ENCODE data around the gene LCORL. TPM values are rescaled to one million over a fixed set of nuclear protein-coding genes. Genes with fewer than 3 reads are reported as not detected.

LCORL gene
- total and polyA plus RNA-seq, 2 experiments from 2014 or later: 21.0 to 28.7 TPM

DNA sequence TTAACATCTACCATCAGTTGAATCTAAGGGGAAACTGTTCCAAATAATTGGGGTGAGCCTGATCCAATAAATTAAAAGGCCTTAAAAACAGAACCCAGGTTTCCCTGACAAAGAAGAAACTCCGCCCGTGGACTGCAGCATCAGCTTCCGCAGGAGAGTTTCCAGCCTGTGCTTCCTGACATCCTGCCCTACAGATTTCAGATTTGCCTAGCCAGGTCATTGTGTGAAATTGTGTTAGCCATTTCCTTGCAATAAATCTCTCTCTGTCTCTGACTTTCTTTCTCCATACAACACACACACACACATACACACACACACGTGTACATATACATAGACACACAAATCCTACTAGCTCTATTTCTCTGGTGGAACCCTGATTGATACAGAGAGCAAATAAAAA, 48.3 kb upstream of the LCORL start:
- Histone ChIP-seq H3K9me2 (ENCODE audit: insufficient read depth) (no peaks in the 10 kb centered on the region), H3K79me2 (replicated peaks; ENCODE audit: insufficient read depth) (no peaks in the 10 kb centered on the region), H3K36me3 (ENCODE audit: insufficient read depth) (no peaks in the 10 kb centered on the region), H3F3A (replicated peaks; ENCODE audit: low read depth) (no peaks in the 10 kb centered on the region), H2AFZ (no peak overlapping the region), H3K27ac (ENCODE audit: low read depth) (no peak overlapping the region), H3K4me1 (ENCODE audit: insufficient read depth) (no peaks in the 10 kb centered on the region), H3K4me2 (no peak overlapping the region), H3K4me3 (no peak overlapping the region), H4K20me1 (replicated peaks; ENCODE audit: insufficient read depth) (no peaks in the 10 kb centered on the region), H3K27me3 (ENCODE audit: insufficient read depth) (no peaks in the 10 kb centered on the region)
- H3K4me3 Mint-ChIP-seq: no peak overlapping the region
- no peaks in the 10 kb centered on the region for H3K4me1 Mint-ChIP-seq
- H3K27me3 Mint-ChIP-seq (ENCODE audit: insufficient read depth, low read depth, poor library complexity): no peaks in the 10 kb centered on the region
- ATAC-seq: no peak
- H3K9me3 Mint-ChIP-seq: peaks cover 4% of the 10 kb centered on the region; the same call in 2 of the 3 replicates
- TF ChIP-seq CREB1 (CRISPR knock-in tag; IDR thresholded peaks at IDR 0.05; ENCODE audit: low read depth) (no peak), ZNF331 (CRISPR knock-in tag; IDR thresholded peaks at IDR 0.05; ENCODE audit: low read depth) (no peak), EZH2phosphoT487 (IDR thresholded peaks at IDR 0.05; ENCODE audit: unreplicated experiment) (no peak), NANOG (IDR thresholded peaks at IDR 0.05; ENCODE audit: borderline replicate concordance) (no peak), ZNF114 (CRISPR knock-in tag; IDR thresholded peaks at IDR 0.05) (no peak), POLR2AphosphoS5 (IDR thresholded peaks at IDR 0.05; ENCODE audit: low read depth) (no peak), STAT1 (IDR thresholded peaks at IDR 0.05; ENCODE audit: unreplicated experiment) (no peak), EZH2 (IDR thresholded peaks at IDR 0.05; ENCODE audit: low read depth, unreplicated experiment) (no peak), JUNB (IDR thresholded peaks at IDR 0.05; ENCODE audit: unreplicated experiment) (no peak)
- TF ChIP-seq, protein P1, sequence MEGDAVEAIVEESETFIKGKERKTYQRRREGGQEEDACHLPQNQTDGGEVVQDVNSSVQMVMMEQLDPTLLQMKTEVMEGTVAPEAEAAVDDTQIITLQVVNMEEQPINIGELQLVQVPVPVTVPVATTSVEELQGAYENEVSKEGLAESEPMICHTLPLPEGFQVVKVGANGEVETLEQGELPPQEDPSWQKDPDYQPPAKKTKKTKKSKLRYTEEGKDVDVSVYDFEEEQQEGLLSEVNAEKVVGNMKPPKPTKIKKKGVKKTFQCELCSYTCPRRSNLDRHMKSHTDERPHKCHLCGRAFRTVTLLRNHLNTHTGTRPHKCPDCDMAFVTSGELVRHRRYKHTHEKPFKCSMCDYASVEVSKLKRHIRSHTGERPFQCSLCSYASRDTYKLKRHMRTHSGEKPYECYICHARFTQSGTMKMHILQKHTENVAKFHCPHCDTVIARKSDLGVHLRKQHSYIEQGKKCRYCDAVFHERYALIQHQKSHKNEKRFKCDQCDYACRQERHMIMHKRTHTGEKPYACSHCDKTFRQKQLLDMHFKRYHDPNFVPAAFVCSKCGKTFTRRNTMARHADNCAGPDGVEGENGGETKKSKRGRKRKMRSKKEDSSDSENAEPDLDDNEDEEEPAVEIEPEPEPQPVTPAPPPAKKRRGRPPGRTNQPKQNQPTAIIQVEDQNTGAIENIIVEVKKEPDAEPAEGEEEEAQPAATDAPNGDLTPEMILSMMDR (conservative IDR thresholded peaks at IDR 0.05; ENCODE audit: low read depth in 2 of 2): no peak
- TF ChIP-seq, protein P2, sequence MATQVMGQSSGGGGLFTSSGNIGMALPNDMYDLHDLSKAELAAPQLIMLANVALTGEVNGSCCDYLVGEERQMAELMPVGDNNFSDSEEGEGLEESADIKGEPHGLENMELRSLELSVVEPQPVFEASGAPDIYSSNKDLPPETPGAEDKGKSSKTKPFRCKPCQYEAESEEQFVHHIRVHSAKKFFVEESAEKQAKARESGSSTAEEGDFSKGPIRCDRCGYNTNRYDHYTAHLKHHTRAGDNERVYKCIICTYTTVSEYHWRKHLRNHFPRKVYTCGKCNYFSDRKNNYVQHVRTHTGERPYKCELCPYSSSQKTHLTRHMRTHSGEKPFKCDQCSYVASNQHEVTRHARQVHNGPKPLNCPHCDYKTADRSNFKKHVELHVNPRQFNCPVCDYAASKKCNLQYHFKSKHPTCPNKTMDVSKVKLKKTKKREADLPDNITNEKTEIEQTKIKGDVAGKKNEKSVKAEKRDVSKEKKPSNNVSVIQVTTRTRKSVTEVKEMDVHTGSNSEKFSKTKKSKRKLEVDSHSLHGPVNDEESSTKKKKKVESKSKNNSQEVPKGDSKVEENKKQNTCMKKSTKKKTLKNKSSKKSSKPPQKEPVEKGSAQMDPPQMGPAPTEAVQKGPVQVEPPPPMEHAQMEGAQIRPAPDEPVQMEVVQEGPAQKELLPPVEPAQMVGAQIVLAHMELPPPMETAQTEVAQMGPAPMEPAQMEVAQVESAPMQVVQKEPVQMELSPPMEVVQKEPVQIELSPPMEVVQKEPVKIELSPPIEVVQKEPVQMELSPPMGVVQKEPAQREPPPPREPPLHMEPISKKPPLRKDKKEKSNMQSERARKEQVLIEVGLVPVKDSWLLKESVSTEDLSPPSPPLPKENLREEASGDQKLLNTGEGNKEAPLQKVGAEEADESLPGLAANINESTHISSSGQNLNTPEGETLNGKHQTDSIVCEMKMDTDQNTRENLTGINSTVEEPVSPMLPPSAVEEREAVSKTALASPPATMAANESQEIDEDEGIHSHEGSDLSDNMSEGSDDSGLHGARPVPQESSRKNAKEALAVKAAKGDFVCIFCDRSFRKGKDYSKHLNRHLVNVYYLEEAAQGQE (IDR thresholded peaks at IDR 0.05; ENCODE audit: unreplicated experiment): no peak
- TF ChIP-seq, protein P3, sequence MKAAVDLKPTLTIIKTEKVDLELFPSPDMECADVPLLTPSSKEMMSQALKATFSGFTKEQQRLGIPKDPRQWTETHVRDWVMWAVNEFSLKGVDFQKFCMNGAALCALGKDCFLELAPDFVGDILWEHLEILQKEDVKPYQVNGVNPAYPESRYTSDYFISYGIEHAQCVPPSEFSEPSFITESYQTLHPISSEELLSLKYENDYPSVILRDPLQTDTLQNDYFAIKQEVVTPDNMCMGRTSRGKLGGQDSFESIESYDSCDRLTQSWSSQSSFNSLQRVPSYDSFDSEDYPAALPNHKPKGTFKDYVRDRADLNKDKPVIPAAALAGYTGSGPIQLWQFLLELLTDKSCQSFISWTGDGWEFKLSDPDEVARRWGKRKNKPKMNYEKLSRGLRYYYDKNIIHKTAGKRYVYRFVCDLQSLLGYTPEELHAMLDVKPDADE (IDR thresholded peaks at IDR 0.05): no peak
- TF ChIP-seq, protein P4, sequence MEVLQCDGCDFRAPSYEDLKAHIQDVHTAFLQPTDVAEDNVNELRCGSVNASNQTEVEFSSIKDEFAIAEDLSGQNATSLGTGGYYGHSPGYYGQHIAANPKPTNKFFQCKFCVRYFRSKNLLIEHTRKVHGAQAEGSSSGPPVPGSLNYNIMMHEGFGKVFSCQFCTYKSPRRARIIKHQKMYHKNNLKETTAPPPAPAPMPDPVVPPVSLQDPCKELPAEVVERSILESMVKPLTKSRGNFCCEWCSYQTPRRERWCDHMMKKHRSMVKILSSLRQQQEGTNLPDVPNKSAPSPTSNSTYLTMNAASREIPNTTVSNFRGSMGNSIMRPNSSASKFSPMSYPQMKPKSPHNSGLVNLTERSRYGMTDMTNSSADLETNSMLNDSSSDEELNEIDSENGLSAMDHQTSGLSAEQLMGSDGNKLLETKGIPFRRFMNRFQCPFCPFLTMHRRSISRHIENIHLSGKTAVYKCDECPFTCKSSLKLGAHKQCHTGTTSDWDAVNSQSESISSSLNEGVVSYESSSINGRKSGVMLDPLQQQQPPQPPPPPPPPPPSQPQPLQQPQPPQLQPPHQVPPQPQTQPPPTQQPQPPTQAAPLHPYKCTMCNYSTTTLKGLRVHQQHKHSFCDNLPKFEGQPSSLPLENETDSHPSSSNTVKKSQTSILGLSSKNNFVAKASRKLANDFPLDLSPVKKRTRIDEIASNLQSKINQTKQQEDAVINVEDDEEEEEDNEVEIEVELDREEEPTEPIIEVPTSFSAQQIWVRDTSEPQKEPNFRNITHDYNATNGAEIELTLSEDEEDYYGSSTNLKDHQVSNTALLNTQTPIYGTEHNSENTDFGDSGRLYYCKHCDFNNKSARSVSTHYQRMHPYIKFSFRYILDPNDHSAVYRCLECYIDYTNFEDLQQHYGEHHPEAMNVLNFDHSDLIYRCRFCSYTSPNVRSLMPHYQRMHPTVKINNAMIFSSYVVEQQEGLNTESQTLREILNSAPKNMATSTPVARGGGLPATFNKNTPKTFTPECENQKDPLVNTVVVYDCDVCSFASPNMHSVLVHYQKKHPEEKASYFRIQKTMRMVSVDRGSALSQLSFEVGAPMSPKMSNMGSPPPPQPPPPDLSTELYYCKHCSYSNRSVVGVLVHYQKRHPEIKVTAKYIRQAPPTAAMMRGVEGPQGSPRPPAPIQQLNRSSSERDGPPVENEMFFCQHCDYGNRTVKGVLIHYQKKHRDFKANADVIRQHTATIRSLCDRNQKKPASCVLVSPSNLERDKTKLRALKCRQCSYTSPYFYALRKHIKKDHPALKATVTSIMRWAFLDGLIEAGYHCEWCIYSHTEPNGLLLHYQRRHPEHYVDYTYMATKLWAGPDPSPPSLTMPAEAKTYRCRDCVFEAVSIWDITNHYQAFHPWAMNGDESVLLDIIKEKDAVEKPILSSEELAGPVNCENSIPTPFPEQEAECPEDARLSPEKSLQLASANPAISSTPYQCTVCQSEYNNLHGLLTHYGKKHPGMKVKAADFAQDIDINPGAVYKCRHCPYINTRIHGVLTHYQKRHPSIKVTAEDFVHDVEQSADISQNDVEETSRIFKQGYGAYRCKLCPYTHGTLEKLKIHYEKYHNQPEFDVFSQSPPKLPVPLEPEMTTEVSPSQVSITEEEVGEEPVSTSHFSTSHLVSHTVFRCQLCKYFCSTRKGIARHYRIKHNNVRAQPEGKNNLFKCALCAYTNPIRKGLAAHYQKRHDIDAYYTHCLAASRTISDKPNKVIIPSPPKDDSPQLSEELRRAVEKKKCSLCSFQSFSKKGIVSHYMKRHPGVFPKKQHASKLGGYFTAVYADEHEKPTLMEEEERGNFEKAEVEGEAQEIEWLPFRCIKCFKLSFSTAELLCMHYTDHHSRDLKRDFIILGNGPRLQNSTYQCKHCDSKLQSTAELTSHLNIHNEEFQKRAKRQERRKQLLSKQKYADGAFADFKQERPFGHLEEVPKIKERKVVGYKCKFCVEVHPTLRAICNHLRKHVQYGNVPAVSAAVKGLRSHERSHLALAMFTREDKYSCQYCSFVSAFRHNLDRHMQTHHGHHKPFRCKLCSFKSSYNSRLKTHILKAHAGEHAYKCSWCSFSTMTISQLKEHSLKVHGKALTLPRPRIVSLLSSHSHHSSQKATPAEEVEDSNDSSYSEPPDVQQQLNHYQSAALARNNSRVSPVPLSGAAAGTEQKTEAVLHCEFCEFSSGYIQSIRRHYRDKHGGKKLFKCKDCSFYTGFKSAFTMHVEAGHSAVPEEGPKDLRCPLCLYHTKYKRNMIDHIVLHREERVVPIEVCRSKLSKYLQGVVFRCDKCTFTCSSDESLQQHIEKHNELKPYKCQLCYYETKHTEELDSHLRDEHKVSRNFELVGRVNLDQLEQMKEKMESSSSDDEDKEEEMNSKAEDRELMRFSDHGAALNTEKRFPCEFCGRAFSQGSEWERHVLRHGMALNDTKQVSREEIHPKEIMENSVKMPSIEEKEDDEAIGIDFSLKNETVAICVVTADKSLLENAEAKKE (CRISPR knock-in tag; IDR thresholded peaks at IDR 0.05): no peak
- no peak overlapping the region for H3K27ac Mint-ChIP-seq
- H3K36me3 Mint-ChIP-seq (ENCODE audit: low read depth): no peaks in the 10 kb centered on the region
- DNase-seq (ENCODE audit: low spot score): no peak
